Measurements from ENCODE around the gene CFAP61. TPM values are rescaled to one million over a fixed set of nuclear protein-coding genes. Genes with fewer than 3 reads are reported as not detected.

CFAP61 gene
- total and polyA plus RNA-seq, 7 donors: 8.3 to 59.4 (median 24.5) TPM

- peaks cover 41% of the 10 kb centered on the region for H3K4me1 ChIP-seq
- 94 to 99% (median 98%) methylated on average over 2 of the region's 2 CpGs for WGBS, 3 donors
- intact Hi-C loops (cut with DNase I): no loop called here
Observed at GRCh38 chr20:20227013-20227571, 174.8 kb downstream of the CFAP61 start.

GRCh38 chr20:20228351-20228750 lies 176.0 kb downstream of the CFAP61 start:
- intact Hi-C loops (cut with DNase I): no loop called here
- ATAC-seq (no peak), DNase-seq (no peak)
- Histone ChIP-seq H3K4me3 (no peak overlapping the region), H3K27me3 (ENCODE audit: insufficient read depth in 3 of 3, low read length in 2 of 3) (no peaks in the 10 kb centered on the region), H3K36me3 (ENCODE audit: insufficient read depth in 1 of 2, low read depth in 1 of 2) (no peaks in the 10 kb centered on the region), H3K27ac (peak overlapping the region; percentile 71), H3K4me1 (peaks cover 51% of the 10 kb centered on the region), H3K9me3 (peaks cover 8% of the 10 kb centered on the region)
- TF ChIP-seq CTCF (IDR thresholded peaks at IDR 0.05): no peak

More at GRCh38 chr20:20227013-20227571, 174.8 kb downstream of the CFAP61 start:
- H3K27me3 ChIP-seq (ENCODE audit: insufficient read depth in 3 of 3, low read length in 2 of 3): no peaks in the 10 kb centered on the region
- H3K36me3 ChIP-seq (ENCODE audit: insufficient read depth in 1 of 2, low read depth in 1 of 2): no peaks in the 10 kb centered on the region
- peaks cover 8% of the 10 kb centered on the region for H3K9me3 ChIP-seq
- H3K4me3 ChIP-seq: no peak overlapping the region
- H3K27ac ChIP-seq: peak overlapping the region; percentile 34
- TF ChIP-seq CTCF (IDR thresholded peaks at IDR 0.05): no peak
- DNase-seq: no peak
- ATAC-seq: peak in 1 of 4 donors; percentile 25

- Histone ChIP-seq H3K36me3 (ENCODE audit: insufficient read depth in 1 of 2, low read depth in 1 of 2) (no peaks in the 10 kb centered on the region), H3K27me3 (ENCODE audit: insufficient read depth in 3 of 3, low read length in 2 of 3) (no peaks in the 10 kb centered on the region), H3K4me3 (no peak overlapping the region), H3K9me3 (peaks cover 8% of the 10 kb centered on the region), H3K27ac (peak overlapping the region; percentile 71), H3K4me1 (peaks cover 51% of the 10 kb centered on the region)
- TF ChIP-seq CTCF (IDR thresholded peaks at IDR 0.05): no peak
- WGBS, 3 donors: 54 to 66% (median 62%) methylated on average over 5 of the region's 5 CpGs
- ATAC-seq: peak; percentile 68 to 74 (median 70)
- DNase-seq: no peak
- intact Hi-C loops (cut with DNase I): no loop called here
Observed at GRCh38 chr20:20229595-20229994, 177.3 kb downstream of the CFAP61 start.

- ATAC-seq: no peak
- Histone ChIP-seq H3K4me1 (peaks cover 49% of the 10 kb centered on the region), H3K4me3 (no peak overlapping the region), H3K27ac (peak overlapping the region; percentile 25), H3K36me3 (ENCODE audit: insufficient read depth in 1 of 2, low read depth in 1 of 2) (no peaks in the 10 kb centered on the region), H3K27me3 (ENCODE audit: insufficient read depth in 3 of 3, low read length in 2 of 3) (no peaks in the 10 kb centered on the region), H3K9me3 (peaks cover 8% of the 10 kb centered on the region)
- WGBS, 3 donors: 73 to 97% (median 90%) methylated on average over 6 of the region's 6 CpGs
- no peak for DNase-seq
- TF ChIP-seq CTCF (IDR thresholded peaks at IDR 0.05): no peak
- intact Hi-C loops (cut with DNase I): loop anchor here (5.0 to 10.0 kb wide), 3 partner anchors 86 to 148 kb away; no protein-coding TSS in a partner anchor
Observed at GRCh38 chr20:20230741-20231140, 178.4 kb downstream of the CFAP61 start.

Measured in psoas muscle (tissue), 8 donors.